Measurements from ENCODE around the gene HOXA4. TPM values are rescaled to one million over a fixed set of nuclear protein-coding genes. Genes with fewer than 3 reads are reported as not detected.

Gene HOXA4
- total and polyA plus RNA-seq, 2 of the 4 experiments (the other 2 are of a cell fraction), result 0.36 to 8.0 TPM

DNA sequence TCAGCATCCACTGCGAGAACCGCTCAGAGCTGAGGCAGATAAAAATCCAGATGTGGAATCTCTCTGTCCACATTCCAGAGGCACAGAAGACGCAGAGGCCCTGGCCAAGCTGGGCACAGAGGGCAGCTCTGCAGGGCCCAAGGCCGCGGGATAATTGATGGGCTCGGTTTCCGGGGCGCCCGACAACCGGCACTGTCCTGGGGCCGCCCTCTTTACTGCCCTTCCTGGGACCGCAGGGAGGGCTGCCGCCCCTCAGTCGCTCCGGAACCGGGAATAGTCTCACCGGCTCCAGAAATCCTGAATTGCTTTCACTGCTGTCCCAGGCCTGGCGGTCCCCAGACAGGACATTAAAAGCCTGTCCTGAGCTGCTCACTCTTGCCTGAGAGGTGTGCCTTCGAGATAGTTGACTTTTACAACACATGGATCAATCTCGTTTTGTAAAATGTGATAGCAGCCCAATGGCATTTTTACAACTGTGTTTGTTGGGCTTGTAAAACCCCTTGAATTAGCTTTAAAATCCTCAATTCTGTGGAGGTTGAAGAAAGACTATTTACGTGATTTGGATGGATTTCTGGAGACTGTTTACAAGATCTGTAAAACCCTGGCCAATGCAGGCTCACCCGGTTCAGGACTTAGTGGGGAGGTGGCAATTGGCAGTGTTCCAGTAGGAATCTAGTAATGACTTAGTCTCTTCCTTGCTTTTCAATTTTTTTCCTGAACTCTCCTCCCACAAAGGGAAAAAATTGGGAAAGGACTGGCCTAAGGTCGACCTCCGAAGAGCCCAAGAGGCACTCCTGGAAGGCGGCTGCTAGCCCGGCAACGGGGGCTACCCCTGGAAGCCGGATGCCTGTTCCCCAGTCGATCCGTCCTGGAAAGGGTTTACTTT, 18.4 kb upstream of the HOXA4 start (continued):
- TF ChIP-seq NFE2L2 (IDR thresholded peaks at IDR 0.05; ENCODE audit: low read depth, low read length) (no peak), MAFK (IDR thresholded peaks at IDR 0.05; ENCODE audit: low read depth, low read length) (no peak), SMC3 (IDR thresholded peaks at IDR 0.05; ENCODE audit: low read depth, low read length) (no peak)

All from IMR-90 (cell line).